HG03520 (cell line): ENCODE data around the gene OSBPL8.
"Not testable (repeated sequence)": the region's sequence is repeated elsewhere in the genome, so short reads cannot be mapped to it uniquely, and the experiment has no call there.

Experiments
- ATAC-seq: cut with Tn5 transposase; IDR thresholded peaks from one replicate; pipeline ENCODE4 v1.9.1; 2021; ENCODE audit warnings: mild to moderate bottlenecking, moderate library complexity; ENCODE audit not compliant: unreplicated experiment

OSBPL8 gene

DNA sequence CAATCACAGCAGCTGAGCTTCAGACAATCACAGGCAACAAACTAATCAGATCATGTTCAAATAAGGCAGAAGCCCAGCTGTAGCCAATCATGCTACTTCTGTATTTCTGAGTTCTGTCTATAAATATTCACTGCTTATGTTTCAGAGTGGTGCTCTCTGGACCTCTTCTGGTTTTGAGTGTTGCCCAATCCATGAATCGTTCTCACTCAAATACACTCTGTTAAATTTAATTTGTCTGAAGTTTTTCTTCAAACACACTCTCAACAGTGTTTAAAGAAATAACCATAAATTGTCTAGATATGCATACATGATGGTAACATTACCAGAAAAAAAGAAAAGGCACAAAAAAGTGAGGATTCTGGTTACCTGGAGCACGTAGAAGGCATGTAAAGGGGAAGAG, 133.4 kb downstream of the OSBPL8 start:
- no peak for ATAC-seq

DNA sequence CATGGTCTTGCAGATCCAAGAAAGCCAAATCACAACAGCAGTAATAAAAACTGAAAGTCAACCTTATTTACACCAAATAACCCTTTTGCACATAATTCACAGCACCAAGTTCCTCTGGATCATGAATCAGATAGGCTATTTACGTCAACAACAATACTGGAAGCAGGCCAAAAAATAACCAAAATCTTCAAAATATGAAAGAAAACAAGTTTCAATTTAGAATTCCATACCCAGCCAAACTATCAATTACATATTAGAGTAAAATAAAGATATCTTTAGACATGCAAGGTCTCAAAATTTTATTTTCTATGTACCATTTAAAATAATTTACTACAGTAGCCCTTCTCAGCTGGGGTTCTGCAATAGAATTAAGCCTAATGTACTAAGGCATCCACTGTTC, 134.6 kb downstream of the OSBPL8 start:
- no peak for ATAC-seq

DNA sequence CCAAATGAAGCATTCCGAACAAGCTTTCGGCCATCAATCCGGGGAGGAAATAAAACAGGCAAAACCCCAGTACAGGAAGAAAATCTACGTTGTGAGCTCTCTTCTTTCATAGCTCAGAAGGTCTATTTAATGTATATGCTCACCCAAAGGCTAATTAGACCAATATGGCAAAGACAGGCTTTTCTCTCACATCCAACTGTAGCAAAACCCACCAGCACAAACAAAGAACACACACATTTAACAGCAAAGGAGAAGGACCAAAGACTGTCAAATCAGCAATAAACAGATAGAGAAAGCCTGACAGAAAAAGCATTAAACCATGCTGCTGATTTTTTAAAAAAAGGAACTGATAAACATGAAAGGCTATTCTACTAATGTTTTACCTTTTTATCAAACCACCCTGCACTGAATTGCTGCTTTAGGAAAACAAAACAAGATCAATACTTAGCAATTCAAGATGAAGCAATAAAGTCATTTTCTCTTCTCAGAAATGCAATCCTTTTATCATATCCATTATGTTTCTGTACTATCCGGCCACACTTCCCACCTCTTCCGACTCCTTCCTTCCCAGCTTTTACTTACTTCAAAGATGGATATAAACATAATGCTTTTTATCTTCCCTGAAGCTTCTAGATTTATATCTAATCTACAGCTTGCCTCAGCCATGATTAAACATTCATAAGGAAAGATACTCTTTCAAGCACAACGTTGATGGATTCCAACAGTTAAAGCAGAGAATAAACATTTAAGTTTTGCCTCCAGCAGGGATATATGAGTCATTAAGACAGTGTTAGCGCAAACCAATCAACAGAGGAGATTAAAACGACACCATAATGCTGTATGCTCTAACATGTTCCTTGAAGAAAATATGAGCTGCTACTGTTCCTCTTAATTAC, 136.8 kb downstream of the OSBPL8 start:
- no peak for ATAC-seq

DNA sequence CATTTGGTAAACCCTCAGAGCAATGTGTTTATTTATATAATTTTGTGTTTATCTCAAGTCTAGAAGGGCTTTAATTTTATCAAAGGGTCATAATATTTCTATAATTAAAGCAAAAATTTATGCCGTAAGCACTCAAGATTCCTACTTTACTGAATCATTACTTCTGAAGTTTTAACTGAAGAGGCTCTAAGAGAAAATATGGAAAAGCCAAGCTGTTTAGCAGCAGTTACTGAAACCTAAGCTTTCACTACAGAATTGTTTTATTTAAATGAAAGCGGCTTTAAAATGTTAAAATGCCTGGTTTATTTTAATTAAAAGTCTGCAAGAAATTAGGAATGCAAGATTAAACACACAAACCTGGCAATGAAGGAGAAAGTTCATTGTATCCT, 137.4 kb downstream of the OSBPL8 start:
- ATAC-seq = no peak

DNA sequence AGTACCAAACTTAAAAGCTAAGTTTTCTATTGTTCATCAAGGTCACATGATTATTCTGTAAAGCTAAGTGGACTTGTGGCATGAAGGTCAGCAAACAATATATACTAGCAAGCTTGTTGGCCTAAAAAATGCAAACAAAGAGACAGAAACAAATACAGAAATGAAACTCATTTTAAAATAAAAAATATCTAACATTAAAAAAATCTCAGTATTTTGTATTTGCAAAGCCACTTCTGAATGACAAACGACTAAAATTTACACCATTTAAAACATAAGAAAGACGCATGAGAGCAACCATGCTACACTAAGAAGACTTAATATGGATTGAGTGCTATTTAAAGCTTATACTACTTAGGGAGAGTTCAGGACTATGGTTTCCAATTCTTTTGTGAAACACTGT, 138.5 kb downstream of the OSBPL8 start:
- no peak for ATAC-seq

DNA sequence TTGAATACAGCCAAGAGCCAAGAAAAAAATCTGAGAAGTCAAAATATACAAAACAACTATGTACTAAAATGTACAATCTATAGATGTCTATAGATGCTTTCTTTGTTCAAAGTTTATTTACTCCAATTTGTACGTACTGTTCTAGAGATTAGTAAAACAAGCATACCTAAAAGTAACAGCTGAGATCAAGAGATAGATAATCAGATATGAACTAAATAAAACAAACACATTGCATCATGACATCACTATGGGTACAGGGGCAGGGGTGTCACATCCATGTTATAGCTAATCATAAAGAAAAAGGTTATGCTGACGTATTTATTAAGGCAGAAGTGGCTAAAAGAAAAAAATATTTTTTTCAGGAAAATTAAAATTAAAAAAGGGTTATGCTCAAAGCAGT, 139.3 kb downstream of the OSBPL8 start:
- no peak for ATAC-seq

DNA sequence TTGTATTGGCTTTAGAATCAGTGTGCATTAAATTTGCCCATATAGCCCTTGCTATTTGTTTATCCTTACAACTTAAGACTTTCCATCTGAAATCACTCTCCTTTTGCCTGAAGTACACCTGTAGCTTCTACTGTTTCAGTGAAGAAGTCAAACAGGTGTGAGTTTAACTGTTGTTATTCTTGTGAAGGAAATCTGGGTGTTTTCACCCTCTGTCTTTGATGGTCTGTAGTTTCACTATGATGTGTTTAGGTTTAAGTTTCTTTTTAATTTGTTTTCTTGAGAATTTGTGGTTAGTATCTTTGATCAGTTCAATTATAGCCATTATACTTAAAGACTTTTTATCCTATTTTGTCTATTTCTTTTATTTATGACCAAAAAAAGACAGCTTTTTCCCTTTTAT, 142.5 kb downstream of the OSBPL8 start:
- no peak for ATAC-seq

DNA sequence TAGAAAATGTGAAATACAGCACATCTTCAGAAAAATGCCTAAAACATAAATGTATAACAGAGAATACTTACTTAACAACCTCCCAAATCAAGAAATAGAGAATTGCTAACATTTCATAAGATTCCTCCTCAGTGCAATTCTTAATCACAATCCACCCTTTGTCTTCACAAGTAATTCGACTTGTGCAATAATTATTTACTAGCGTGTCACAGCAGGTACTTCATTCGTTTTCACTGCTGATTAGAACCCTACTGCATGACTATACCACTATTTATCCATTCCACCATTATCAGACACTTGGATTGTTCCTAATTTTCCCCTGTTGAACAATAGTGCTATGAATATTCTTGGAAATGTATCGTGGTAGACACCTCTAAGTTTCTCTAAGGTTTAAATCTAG, 146.4 kb downstream of the OSBPL8 start:
- ATAC-seq = no peak

DNA sequence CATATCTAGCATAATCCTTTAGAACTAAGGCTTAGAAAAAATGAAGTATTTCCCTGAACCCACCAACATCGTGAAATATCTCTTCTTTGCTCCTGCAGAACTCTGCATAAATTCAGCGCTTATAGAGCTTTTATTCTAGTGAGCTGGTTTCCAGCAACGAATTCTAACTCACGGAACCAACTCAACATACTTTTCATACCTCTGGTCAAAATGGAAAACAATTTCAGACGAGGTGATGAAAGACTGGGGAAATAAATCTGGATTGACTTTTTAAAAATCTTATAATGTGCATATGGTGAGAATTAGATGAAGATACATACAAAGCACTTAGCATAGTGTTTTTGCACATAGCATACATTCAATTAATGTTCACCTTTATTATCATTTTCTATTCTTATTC, 148.8 kb downstream of the OSBPL8 start:
- no peak for ATAC-seq

DNA sequence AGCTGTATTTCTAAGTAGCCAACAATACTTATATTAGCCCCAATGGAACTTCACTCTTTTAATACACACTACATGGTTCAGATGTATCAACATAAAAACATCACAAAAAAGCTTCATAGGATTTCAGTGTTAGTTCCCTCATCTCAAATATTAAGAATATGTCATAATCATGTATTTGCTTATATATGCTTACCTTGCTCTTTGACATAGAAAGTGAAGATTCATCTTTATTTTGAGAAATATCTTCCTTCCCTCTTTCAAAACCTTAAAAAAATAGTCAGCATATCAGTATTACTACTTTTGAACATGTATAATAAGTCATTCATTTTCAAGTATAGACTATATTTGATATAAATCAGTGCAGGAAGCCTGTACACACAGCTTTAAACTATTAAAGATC, 149.2 kb downstream of the OSBPL8 start:
- no peak for ATAC-seq

DNA sequence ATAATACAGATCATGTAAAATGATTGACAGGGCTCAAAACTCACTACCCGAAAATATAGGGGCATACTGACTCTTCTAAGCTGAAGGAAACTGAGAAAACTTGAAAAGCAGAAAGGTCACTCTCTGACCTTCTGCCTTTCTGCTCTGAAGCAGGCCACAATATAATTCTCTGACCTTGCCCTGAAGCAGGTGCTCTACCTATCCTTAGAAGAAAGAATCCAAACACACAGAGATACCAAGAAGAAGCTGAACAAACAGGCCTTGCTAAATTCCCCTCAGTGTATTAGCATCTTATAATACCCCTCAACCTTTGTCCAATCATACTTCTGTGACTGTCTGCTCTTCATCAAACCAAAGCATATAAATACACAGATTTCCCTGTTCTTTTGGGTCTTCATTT, 150.5 kb downstream of the OSBPL8 start:
- ATAC-seq = no peak

DNA sequence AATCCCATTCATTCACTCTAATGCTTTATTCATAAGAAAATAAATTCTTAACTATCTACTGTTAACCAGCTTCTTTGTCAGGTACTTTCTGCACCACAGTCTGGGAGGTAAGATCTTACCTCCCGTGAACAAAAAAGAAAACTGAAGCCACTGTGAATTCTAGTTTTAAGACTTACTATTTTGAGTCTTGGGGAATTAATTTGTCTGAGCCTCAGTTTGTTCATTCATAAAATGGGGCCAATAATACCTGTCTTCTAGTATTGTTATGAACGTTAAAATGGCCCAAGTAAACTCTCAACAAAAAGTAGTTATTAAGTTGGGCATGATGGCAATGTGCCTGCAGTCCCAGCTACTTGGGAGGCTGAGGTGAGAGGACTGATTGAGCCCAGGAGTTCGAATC, 151.9 kb downstream of the OSBPL8 start:
- no peak for ATAC-seq

DNA sequence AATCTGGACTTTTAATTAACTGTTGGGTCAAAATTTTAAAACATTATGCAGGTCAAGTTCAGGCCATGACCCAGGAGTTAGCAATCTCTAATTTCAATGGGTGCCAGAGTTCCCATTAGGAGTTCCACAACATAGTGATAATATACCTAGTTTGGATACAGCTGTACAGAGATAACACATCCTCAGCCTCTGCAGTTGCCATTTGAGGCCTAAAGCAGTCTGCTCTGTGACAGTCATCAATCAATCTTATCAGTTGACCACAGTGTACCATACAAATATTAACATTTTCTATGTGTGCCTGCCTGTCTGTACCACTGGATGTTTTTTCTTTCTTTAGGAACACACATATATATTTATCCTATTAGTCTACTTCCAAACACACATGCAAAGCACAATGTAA, 157.3 kb downstream of the OSBPL8 start:
- no peak for ATAC-seq

DNA sequence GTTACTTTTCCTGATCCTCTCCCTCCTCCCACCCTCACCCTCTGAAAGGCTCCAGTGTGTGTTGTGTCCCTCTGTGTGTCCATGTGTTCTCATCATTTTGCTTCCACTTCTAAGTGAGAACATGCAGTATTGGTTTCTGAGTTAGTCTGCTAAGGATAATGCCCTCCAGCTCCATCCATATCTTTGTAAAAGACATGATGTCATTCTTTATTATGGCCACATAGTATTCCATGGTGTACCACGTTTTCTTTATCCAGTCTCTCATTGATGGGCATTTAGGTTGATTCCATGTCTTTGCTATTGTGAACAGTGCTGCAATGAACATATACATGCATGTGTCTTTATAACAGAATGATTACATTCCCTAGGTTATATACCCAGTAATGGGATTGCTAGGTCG, 159.4 kb downstream of the OSBPL8 start:
- ATAC-seq = no peak

DNA sequence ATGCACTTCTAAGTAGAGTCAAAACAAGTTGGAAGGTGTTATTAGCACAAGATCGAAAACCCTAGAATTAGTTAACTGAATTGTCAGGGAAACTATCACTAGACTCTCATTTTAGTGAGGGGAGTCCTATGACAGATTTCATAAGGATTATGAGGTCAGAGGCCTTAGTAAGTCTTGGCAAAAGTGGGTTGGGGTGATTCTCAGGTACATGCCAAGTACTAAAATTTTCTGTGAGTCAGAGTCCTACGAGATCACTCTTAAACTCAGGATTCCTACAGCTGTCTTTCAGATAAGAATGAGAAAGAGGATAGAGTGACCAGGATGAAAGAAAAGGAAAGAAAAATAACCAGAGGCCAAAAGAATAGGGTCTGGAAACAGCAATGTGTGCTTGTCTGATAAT, 160.5 kb downstream of the OSBPL8 start:
- ATAC-seq = no peak

DNA sequence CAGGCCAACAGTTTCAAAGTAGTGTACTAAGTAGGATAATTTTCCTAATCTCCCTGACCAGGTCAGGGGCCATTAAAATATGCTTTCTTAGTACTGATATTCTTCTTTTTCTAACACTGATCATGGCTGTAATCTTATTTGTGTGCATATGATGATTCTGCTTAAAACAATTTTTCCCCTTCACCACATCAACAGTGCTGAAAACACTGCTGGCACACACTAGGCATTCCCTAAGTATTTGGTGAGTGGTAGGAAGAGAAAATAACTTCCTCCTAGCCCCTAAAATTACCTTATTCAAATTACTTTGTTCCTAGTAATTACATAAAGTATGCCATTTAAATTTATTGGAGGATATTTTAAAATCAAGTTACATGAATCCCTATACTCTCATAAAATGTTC, 161.5 kb downstream of the OSBPL8 start:
- ATAC-seq = no peak

DNA sequence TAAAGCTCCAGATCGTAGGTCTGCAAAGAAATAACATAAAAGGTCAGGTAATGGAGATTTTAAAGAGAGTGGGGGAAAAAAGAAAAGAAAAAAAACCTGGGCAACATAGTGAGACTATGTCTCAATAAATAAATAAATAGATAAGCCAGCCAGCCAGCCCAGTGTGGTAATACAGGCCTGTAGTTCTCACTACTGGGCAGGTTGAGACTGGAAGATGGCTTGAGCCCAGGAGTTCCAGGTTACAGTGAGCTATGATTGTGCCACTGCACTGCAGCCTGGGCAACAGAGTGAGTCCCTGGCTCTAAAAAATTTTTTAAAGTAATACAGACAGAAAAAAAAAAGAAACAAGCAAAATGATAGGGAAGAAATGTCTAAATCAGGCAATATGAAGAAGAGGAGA, 168.1 kb downstream of the OSBPL8 start:
- no peak for ATAC-seq

DNA sequence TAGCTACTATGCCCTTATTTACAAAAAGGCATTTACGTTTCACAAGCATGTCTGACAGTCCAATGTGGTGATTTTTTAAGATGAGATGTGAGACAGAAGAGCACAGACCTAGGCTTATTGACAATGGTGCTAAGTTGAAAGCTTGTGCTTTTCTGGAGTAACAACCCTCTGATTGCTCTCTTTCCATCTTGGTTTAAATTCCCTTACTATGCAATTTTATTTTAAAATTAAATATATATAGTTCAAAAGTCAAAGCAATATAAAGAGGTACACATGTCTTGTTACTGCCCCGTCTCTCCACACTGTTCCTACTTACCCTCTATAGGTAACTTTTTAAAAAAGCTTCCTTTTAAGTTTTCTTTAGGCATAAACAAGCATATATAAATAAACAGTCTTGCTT, 172.0 kb downstream of the OSBPL8 start:
- no peak for ATAC-seq

DNA sequence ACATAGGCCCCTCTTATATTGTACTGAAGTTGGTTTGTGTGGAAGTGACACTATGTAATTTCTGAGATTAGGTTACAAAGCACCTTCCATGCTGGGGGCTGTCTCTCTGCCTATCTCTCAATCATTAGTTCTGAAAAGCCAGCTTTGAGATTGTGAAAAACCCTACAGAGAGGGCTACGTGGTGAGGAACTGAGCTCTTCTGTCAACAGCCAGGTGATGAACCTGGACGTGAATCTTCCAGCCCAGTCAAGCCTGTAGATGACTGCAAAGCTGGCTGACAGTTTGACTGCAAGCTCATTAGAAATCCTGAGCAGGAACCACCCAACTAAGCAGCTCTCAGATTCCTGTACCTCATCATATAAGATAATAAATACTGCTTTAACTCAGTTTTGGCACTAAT, 175.0 kb downstream of the OSBPL8 start:
- ATAC-seq = no peak

DNA sequence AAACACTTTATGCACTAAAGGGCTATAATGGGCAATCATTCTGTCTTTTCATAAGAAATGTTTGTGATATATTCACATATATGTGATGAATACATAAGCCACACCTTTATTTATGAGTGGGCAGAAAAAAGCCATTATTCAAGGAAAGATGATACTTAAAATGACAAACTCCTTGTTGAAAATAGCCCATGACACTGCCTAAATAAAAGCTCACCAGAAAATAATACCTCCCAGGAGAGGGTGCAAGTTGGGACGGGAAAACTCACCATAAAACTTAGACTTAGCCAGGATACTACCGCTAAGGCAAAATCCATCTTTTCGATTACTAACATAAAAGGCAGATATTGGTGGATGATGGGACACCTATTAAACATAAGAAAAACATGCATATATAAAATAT, 175.6 kb downstream of the OSBPL8 start:
- no peak for ATAC-seq

DNA sequence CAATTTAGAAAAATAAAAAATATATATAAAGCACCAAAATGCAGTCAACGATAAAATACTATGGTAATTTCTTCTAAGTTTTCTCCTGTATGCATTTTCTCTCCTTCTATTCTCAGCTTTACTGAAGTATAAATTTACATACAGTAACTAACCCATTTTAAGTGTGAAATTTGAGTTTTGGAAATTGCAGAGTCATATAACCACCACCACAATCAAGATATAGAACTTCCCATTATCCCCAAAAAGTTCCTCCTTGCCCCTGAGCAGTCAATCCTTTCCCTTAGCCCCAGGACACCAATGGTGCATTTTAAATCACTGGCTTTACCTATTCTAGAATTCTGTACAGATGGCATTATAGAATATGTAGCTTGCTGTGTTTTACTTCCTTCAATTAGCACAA, 180.3 kb downstream of the OSBPL8 start:
- no peak for ATAC-seq

DNA sequence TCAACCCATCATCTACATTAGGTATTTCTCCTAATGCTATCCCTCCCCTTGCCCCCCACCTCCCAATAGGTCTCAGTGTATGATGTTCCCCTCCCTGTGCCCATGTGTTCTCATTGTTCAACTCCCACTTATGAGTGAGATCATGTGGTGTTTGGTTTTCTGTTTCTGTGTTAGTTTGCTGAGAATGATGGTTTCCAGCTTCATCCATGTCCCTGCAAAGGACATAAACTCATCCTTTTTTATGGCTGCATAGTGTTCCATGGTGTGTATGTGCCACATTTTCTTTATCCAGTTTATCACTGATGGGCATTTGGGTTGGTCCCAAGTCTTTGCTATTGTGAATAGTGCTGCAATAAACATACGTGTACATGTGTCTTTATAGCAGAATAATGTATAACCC, 182.7 kb downstream of the OSBPL8 start:
- not testable (repeated sequence) for ATAC-seq

DNA sequence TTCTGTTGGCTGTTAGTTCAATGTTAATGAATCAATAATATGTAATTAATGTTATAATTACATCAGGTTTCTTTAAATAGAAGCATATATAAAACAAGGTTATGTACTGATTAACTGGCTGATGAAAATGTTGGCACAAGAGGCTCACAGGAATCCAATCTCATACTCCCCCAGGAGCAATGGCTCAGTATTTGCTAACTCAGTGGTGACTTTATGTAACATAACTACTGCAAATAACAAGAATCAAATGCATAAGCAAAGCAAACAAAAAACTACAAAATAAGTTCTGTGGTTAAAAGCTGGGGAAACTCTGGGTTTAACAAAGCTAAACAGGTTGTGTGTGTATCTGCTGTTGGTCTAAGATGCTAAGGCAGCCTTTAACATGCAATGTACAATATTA, 183.6 kb downstream of the OSBPL8 start:
- ATAC-seq = no peak
